Stimulated activated naive CD4-positive, alpha-beta T cell treated with Interleukin-2 at 50 U/mL for 16 hours (primary cell): Measurements from ENCODE around the gene SNAI3.

Source experiments
- DNase-seq: peaks from one replicate; lab custom pipeline; 2025; lab: John Stamatoyannopoulos, UW

Gene SNAI3

GRCh38 chr16:88634141-88634993, 51.9 kb downstream of the SNAI3 start:
- DNase-seq = peak; percentile 45

GRCh38 chr16:88633684-88634140, 52.6 kb downstream of the SNAI3 start:
- DNase-seq = peak; percentile 43

- DNase-seq = no peak
These were observed 53.7 kb downstream of the SNAI3 start for GRCh38 chr16:88632587-88632930.

- no peak for DNase-seq
These were observed 54.3 kb downstream of the SNAI3 start for GRCh38 chr16:88631920-88632586.

GRCh38 chr16:88631384-88631783, 54.9 kb downstream of the SNAI3 start:
- no peak for DNase-seq

- DNase-seq = no peak
These were observed 55.4 kb downstream of the SNAI3 start for GRCh38 chr16:88630941-88631340.

- DNase-seq = no peak
These were observed 55.9 kb downstream of the SNAI3 start for GRCh38 chr16:88630433-88630832.

- no peak for DNase-seq
These were observed 56.5 kb downstream of the SNAI3 start for GRCh38 chr16:88629835-88630234.

- DNase-seq = no peak
These were observed 57.8 kb downstream of the SNAI3 start for GRCh38 chr16:88628512-88628974.
